Endometrial microvascular endothelial cells (primary cell): ENCODE data around the gene BCR. TPM values are rescaled to one million over a fixed set of nuclear protein-coding genes. Genes with fewer than 3 reads are reported as not detected.

Experiments used
- in situ Hi-C: cut with HindIII; loops from 2 replicates; pipeline ENCODE4 v1.10.0; 2017; ENCODE audit warnings: low sequenced_read_pairs, low pct_unique_long_range_greater_than_20kb; ENCODE audit errors: inconsistent ontology term
- total RNA-seq: library from RNA; depleted of rRNA; stranded (reverse); fragments of >200 nt; gene quantifications from one replicate; pipeline ENCODE4 v1.2.3, GENCODE V29; 2015; ENCODE audit errors: inconsistent ontology term

Gene BCR
- total RNA-seq, 1 donor from 2014 or later = 96.7 TPM

DNA sequence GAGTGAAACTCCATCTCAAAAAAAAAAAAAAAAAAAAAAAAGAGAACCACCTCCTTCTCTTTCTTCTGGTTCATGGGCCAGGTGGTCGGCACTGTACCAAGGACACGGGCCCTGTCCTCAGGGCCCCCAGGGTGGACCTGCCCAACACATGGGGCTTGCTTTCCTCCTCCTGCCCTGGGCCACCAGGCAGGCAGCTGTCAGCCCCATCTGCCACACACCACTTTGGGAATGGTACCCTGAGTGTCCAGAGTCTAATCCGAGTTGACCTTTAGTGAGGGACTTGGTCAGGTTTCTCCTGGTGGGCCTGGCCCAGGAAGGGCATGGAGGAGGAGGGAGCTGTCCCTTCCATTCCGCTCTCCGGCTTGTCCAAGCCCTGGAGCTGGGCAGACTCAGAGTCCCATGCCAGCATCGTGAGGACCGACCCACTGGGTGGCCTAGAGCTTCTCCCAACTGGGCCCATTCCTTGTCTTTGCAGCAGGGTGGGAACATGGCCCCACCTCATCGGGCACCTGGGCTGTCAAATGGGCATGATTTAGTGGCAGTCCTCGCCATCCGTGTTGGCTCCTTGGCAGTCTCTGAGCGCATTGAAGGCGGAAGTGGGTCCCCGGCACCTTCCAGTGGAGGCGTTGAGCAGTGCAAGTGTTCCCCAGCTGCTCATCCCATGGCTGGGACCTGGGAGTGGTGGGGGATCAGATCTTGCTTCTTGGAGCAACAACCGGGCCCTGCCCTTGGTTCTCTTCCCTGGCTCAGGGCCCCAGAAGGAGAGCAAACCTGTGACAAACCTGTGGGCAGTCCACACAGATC, 94.8 kb downstream of the BCR start:
- in situ Hi-C loops = no loop called here

DNA sequence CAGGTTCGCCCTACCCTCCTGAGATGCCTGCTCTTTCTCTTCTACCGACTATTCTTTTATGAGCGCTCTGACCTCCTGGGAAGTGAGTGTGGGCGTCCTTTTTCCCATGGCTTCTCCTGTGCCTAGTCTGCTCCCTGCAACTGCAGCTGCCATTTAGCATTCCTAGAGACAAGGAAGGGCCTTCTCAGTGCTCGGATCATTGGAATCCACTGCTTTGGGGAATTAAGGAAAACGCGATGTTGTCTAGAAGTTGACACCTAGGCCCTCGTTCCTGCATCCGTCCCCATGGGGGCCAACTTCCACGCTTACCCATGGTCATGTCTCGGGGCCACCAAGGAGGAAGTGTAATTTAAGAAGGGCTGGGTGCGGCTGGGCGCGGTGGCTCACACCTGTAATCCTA, 95.4 kb downstream of the BCR start:
- in situ Hi-C loops = no loop called here

DNA sequence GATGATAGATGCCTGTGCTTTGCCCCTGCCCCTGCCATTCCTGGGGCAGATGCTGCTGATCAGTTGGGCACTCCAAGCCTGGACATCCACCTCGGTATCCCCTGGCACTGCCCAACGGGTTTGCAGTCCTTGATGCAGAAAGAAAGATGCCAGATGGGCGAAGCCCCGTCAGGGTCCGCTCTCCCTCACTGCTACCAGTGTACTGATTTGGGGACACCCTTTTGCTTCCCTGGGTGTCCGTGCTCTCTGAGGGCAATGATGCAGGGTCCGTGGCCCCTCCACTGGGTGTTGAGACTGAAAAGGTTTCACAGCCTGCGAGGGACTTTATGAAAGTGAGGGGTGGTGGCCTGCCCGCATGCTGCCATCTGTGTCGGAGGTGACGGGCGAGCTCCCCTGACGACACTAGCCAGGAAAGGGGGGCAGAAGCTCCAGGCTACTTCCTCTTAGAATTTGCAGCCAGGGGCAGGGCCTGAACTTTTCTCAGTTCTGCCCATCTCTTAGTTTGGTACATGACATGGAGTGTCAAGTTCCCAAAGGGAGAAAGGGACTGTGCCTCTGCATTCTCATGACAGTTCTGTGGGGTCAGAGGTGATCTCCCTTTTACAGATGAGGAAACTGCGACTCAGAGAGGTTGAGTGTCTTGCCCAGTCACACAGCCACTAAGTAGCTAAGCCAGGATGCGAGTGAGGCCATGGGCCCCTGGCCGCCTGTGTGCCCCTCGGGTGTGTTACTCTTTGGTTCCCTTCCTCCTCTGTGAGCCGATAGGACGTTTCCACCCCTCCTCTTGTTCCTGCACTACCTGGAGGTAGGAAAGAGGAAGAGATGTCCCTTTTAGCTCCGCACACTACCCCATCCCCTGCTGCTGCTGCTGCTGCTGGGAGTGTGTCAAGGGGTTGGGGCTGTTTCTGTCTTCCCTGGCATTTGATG, 96.6 kb downstream of the BCR start:
- in situ Hi-C loops = no loop called here

DNA sequence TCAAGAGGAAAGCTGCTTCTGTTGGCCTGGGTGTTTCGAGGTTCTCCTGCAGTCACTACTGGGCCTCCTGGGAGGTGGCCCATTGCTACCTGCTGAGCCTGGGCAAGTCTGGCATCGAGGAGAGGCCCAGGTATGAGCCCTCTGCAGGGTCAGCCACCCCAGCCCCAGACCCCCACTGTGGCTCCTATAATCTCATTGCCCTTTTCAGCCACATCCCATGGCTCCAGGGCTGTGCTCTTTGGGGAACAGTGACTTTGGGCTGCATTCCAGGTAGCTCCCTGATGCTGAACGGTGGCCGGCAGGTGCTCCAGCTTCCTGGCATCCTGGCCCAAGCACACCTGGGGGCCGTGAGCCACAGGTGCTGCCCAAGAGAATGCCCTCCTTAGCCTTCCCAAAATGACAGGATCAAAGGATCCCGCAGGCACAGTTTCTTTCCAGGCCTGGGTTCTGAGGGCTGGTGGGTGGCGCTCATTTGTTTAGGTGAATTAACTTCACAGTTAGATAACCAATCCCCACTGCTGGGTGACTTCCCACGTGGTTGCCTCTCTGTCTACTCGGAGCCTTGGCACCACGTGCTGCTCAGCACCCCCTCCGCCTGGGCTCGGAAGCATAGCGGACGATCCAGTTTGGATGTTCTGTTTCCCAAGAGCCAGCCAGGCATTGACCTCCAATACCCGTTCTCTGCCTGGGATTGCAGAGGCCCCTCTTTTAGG, 97.4 kb downstream of the BCR start:
- in situ Hi-C loops = no loop called here

DNA sequence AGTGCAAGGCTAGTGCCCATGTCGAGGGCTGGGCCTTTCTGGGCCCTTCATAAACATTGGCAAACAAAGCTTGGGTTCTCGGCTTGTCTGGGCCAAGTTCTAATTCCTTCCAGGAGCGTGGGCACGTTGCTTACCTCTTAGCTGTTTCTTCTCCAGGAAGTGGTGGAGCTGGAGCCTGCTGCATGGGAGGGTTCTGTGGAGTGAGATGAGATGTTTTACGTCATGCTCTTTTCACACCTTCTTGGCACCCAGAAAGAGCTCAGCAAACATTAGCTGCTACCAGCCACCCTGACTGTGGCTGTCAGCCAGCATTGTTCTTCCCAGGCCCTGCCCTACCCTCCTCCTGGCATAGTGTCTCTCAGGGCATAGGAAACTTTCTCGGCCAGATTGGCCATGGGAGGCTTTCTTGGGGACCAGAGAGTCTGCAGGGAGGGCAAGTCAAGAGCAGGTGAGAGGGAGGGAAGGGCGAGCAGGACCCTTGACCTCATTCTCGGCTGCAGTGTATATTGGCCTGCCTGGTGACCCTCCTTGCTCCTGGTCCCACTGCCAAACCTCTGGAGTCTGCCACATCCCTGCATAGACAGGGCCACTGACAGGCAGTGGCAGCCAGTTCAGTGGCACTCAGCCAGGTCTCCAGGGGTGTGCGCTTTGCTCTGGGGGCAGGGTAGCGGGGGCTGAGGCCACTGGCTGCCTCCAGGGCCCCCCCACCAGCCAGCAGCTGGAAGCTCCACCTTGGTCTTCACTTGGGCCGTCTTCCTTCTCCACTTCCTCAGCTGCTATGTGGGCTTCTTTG, 98.8 kb downstream of the BCR start:
- in situ Hi-C loops = no loop called here

DNA sequence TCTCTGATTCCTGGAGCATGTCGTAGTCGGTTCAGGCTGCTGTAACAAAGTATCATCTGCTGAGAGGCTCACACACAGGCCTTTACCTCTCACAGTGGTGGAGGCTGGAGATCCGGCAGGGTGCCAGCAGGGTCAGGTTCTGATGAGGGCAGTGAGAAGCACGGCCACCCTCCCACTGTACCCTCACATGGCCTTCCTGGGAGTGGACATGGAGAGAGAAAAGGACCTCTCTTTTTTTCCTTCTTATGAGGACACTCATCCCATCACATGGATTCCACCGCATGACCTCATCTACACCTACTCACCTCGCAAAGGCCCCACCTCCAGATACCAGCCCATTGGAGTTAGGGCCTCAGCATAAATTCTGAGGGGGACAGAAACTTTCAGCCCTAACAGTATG, 99.5 kb downstream of the BCR start:
- in situ Hi-C loops = no loop called here

DNA sequence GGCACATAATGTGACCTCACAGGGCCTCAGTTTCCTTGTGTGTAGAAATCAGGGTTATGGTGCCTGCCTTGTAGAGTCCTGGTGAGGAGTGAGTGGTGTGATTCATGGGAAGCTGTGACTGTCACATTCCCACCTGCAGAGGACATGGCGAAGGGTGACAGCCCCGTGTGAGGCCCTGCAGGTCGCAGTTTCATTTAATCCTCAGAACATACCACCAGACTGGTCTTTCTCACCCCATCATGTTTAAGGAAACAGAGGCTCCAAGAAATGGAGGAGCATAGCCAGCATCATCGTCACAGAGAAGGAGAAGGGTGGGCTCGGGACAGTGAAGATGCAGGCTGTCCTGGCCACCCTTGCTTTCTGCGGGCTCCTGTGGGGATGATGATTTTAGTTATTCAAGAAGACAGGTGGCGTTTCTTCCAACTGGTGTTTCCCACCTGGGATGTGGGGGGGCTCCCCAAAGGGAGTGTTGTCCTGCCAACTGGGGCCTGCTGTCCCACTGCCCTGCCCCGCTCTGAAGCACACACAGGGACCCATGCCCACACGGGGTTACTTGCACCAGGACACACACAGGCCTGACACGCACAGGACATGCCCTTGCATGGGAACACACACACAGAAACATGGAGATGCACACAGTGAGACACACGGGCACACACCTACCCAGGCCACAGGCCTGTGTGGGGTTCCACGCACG, 100.2 kb downstream of the BCR start:
- in situ Hi-C loops = no loop called here

DNA sequence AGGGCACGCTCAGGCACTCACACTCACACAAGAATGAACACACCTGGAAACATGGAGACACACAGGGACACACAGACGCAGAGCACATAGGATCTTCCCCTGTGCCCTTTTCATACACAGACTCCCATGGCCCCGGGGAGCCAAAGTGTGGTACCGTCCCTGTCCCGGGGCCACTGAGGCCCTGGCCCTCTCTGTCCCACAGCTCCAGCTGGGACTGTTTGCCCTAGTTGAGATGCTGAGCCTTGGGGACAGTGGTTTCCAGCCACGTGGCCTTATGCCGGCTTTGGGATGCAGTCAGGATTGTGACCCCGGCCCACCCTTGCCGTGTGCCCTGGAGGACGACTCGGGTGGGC, 100.7 kb downstream of the BCR start:
- in situ Hi-C loops = no loop called here

DNA sequence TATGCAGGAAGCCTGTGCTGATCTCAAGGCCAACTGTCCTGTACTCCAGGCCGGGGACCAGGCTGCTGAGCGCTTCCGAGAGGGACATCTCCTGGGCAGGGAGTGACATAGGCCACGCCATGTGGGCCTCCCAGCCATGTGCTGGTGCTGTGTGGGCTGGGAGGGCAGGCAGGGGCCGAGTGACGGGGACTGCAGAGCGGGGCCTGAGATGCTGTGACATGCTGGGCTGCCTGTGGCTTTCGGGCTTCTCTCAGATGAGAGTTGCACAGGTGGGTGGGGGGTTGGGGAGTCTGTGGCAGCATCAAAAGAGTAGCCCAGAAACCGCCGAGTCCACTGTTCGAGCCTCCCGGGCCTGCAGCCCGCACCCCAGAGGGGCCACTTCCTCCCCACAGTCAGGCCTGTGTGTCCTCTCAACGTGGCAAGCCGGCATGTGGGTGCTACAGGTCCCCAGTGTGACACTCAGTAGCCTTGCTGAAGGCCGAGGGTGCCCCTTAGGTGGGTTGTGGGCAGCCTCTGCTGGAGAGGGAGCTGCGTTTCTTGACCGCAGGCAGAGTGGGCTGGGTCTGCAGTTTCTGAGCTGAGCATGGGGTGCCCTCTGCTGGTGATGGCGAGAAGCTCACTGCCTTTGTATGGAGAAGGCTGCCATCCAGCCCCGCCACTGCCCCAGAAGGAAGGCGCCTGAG, 101.2 kb downstream of the BCR start:
- in situ Hi-C loops = no loop called here

DNA sequence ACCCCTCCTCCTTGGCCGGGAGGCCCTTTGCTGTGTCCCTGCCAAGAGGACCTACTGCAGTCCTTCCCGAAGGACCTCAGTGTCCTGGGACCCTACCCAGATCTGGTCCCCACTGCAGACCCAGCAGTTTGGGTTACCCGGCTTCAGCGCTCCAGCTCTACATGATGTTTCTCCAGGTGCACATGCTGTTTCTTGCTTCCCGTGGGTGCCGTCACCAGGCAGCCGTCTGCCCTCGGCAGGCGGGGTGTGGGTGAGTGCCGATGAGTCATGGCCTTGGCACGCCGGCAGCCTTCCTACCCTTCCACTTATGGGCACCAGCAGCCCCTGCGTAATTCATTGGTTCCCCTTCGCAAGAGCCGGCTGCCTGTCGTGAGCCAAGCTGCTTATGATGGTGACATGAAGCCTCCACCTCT, 101.8 kb downstream of the BCR start:
- in situ Hi-C loops = no loop called here

DNA sequence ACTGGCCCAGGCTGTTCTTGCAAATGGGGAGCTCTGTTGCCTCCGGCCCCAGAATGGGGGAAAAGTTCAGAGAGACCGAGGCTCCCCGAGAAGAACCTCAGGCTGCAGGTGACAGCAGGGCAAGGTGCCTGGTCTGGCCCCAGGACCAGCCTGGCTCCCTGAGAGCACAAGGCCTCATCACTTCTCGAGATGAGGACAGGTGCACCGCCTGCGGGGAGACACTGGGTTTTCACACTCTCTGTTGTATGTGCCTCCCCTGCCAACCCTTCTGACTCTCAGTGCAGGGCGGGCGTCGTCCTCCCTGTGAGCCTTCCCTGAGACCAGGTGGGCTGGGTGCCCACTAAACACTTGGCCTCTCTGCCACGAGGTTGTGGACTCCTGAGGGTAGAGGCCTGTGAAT, 102.2 kb downstream of the BCR start:
- in situ Hi-C loops = no loop called here

DNA sequence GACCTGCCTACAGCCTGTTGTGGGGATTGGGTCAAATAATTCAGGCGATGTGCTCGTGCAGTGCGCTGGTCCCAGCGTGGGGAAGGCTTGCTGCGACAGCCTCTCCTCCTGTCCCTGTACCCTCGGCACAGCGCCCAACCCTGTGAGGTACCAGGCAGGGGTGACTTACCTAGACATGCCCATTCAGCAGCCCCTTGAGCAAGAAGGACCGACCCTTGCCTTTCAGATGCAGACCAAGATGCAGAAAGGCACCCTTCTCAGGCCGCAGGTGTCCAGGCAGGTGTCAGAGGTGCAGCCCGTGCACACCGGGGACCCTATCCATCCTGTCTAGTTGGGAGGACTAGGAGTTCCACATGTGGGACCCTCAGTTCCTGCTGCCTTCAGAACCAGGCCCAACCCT, 102.7 kb downstream of the BCR start:
- in situ Hi-C loops = no loop called here

DNA sequence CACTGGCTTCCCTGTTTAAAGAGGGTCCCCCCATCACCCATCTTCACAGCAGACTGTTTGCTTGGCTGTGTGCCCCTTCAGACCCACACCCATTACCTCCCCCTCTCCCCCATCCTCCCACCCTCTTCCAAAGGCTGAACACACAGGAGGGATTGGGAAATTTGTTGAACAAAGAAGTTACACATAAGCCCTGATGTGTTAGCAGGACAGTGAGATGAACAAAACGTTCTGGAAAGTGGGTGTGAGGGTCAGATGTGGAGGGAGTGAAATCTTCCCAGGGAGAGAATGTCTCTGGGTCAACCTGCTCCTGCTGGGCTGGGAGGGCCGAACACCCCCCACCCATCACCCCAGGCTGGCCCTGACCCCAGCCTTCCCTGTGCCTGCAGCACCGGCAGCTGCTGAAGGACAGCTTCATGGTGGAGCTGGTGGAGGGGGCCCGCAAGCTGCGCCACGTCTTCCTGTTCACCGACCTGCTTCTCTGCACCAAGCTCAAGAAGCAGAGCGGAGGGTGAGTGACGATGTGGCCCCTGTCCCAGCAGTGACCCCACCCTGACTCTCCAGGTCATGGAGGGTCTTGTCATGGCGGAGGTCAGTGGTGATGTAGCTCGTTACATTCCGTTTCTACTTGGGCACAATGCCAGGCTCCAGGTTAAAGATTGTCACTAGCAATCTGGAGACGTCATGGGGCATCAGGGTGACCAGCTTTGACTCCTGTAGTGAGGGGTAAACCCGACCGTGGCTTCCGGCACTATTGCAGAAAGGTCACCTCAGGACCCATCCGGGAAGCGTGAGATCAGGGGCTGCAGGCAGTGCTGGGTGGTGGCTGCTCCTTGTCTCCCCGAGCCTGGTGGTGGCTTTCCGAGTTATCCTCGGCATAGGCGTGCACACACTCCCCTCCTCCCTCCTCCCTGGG, 103.5 kb downstream of the BCR start:
- in situ Hi-C loops = no loop called here

DNA sequence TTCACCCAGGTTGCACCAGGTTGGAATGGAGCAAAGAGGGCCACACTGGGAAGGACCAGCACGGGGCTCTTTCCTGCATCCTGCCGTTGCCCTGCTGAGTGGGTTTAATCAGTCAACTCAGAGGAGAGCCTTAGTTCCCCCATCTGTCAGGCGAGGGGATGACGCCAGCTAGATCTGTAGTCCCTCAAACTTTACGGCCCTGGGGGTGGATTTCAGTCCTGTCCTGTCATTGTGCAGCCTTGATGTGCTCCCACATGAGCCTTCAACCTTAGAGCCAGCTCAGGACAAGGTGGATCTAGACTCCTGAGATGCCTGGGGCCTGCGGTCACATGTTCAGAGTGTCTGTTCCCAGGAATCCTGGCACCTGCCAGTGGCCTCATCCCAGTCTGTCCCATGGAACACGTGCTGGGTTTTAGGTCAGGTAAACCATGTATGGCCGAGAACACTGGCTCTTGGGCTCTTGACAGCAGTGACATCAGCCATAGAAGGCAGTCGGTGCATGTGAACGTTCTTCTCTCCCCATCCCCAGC, 104.3 kb downstream of the BCR start:
- in situ Hi-C loops = no loop called here

DNA sequence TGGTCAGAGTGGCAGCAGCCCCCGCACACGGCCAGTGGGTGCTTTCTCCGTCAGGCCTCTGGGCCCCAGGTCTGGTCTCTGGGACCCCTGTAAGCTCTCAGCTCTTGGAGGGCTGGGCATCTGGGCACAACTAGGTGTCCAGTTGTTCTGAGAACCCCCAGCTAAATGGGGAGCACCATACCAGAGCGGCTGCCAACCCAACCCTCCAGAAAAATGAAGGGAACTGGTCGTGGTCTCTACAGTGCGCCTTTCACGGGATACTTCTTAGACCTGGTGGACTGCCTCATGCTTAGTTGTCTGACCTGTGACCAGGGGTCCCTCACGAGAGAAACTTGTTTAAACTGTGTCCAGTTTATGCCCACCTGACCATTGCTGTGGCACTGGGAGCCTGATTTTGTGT, 104.9 kb downstream of the BCR start:
- in situ Hi-C loops = no loop called here

DNA sequence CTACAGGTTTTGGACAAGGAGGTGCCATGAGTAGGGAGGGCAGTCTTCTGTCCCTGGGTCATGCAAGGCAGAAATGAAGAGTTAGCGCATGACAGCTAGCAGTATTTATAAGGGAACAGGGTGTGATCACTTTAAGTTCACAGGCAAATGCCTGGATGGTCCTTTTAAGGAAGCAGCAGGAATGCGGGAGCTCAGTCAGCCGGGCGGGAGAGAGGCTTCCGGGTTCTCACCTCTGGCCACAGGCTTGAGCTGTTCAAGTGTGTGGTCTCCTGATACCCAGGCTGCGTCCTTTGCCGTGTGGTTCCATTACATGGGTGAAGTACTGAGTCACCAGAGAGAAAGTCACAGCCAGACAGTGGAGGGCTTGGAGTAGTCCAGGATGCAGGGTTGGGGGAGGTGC, 105.4 kb downstream of the BCR start:
- in situ Hi-C loops = no loop called here

DNA sequence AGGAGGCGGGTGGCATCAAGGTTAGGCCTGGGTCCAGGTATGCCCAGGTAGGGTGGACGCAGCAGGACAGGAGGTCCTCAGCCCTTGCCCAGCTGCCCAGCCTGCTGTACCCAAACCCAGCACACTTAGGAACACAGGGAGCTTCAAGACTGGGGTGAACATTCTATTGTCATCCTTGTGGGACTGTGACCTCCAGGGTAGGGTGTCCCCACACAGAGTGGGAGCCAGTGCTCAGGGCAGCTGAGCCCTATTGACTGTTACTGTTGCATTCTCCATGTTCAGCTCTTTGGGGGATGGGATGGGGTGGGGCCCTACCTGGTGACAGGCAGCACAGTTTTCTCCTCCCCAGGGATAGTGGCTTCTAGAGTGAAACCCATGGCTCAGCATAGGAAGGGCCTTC, 106.0 kb downstream of the BCR start:
- in situ Hi-C loops = no loop called here
